ENCODE results near the gene SIAH1. TPM values are rescaled to one million over a fixed set of nuclear protein-coding genes. Genes with fewer than 3 reads are reported as not detected.
"Not testable (repeated sequence)": the region's sequence is repeated elsewhere in the genome, so short reads cannot be mapped to it uniquely, and the experiment has no call there.

SIAH1 gene
- total RNA-seq, 1 donor from 2014 or later = 37.2 TPM

DNA sequence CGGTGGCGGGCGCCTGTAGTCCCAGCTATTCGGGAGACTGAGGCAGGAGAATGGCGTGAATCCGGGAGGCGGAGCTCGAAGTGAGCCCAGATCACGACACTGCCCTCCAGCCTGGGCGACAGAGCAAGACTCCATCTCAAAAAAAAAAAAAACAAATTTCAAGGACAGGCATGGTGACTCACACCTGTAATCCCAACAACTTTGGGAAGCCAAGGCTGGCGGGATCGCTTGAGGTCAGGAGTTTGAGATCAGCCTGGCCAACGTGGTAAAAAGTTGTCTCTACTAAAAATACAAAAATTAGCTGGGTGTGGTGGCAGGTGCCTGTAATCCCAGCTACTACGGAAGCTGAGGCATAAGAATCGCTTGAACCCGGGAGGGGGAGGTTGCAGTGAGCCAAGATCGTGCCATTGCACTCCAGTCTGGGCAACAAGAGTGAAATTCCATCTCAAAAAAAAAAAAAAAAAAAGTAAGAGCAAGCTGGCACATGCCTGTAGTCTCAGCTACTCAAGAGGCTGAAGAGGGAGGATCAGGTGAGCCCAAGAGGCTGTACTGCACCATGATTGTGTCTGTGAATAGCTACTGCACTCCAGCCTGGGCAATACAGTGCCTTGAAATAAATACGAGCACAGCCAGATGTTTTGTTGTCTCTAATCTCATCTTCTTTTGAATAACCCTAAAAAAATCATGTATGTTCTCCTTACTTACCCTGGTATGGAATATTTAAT, 14.4 kb downstream of the SIAH1 start:
- not testable (repeated sequence) for ATAC-seq; DNase-seq (ENCODE audit: low spot score)
- intact Hi-C loops (cut with DNase I) = loop anchor here (10.0 kb wide), 1 partner anchor 244 kb away; the partner anchor contains the start of gene N4BP1

DNA sequence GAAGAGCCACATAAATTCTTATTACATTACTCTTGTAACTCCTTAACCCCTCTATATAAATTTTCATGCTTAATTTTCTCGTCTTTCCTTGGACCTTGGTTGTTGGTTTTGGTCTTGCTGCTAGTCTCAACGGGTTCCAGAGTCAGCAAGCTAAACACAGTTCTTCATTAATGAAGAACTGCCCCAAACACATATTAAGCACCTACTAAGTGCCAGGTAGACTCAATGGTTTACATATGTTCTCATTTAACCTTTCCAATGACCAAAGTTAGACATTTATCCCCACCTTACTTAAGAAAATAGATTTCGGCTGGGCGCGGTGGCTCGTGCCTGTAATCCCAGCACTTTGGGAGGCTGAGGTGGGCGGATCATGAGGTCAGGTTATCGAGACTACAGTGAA, 15.0 kb downstream of the SIAH1 start:
- intact Hi-C loops (cut with DNase I) = loop anchor here (10.0 kb wide), 1 partner anchor 245 kb away; the partner anchor contains the start of gene N4BP1
- ATAC-seq (no peak), DNase-seq (ENCODE audit: low spot score) (no peak)

DNA sequence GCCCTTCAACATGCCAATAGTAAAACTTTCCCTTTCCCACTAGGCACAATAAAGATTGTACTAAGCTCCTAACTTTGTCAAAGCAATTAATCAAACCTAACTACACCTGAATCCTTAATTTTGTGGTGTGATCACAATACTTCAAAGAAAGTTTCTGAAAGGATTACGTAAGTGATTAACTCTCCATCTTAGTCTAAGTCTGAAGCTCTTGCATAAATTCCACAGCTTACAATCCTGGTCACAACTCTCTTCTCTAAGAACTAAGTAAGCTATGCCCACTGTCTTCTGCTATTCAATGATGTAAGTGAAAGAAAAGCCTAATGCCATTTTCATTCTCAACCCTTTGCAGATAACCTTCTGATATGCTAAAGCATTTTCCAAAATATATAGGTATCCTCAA, 15.4 kb downstream of the SIAH1 start:
- ATAC-seq (no peak), DNase-seq (ENCODE audit: low spot score) (no peak)
- intact Hi-C loops (cut with DNase I) = loop anchor here (10.0 kb wide), 1 partner anchor 245 kb away; the partner anchor contains the start of gene N4BP1

DNA sequence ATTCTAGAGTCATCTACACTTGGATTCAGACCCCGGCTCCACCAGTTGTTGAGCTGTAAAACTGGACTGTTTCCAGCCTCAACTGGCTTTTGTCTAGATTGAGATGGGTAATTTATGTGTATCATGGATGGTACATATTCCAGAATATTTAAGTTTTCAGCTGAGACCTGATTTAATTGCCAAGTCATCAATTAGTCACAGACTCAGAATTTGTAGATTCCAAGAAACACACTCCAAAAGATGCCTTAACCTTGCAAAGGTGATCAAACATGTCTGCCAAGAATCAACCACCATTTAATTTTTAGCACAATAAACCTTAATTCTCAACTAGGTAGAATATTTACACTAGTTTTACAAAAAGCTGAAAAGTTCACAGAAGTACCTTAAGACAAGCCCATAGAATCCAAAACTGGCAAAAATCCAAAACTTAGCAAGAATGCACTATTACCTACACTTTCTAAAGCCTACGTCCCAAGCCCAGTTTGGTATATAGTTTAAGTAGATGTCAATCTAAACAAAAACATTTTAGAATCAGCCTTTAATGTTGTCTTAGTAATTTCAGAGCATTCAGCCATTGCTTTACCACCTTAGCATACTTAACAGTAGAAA, 17.7 kb downstream of the SIAH1 start:
- ATAC-seq (no peak), DNase-seq (ENCODE audit: low spot score) (no peak)
- intact Hi-C loops (cut with DNase I) = no loop called here

DNA sequence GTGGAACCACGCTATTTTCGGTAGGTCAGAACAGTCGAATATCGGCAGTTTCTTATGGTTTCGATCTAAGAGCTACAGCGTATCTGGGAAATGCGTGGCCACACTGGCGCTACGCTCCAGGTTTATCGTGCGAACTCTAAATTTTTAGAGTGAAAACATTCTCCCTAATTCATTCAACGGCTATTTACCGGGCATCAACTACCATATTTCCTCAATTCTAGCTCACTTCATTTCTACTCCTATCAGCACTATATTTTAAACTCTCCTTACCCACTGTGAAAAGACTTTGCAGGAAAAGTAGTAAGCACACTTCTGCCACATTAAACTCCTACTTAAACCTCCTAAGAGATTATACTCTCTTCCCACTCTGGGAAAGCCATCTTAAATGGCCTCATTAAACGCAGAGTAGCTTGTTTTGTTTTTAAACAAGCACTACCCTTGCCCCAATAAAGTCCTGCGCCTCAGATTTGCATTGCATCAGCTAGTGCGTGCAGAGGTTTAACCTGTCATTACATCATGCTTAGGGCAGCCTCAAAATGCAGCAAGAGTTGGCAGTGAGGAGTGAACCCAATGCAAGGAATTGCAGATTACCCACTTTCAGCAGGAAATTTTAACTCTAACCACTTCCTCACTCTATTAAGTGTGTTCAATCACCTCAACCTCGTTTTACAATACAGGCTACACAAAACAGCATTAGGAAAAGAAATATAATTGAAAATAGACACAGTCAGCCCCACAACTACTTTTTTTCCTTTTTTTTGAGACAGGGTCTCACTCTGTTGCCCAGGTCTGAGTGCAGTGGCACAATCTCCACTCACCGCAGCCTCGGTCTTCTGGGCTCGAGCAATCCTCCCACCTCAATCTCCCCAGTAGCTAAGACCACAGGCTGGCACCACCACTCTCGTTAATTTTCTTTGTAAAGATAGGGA, 18.8 kb downstream of the SIAH1 start:
- DNase-seq (ENCODE audit: low spot score) (no peak), ATAC-seq (peak; percentile 67)
- intact Hi-C loops (cut with DNase I) = no loop called here

DNA sequence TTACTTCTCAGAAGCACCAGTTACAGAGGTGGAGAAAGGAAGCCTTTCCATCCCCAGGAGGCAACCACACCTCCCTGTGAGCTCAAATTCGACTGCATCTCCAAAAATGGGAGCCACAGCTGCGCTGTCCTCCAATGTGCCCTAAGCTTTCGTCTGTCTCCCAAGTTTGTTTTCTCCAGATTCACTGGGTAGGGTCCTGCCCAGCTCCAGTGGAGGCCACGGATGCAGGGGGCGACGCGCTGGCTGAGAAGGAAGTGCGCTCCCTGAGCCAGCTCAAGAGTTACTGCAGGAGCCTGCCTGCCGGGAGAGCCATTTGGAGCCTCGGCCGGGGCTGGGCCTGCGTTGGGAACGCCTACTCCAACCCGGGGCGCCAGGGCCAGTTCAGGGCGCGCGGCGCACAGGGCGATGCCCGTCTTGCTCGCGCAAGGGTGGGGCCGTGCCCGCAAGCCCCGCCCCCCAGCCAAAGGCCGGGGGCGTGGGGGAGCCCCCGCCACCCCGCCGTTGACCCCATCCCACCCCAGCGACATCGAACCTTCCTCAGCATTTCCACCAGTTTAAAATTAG, 19.5 kb downstream of the SIAH1 start:
- DNase-seq (ENCODE audit: low spot score) = peak; percentile 93
- intact Hi-C loops (cut with DNase I) = no loop called here
- ATAC-seq = peak; percentile 99

DNA sequence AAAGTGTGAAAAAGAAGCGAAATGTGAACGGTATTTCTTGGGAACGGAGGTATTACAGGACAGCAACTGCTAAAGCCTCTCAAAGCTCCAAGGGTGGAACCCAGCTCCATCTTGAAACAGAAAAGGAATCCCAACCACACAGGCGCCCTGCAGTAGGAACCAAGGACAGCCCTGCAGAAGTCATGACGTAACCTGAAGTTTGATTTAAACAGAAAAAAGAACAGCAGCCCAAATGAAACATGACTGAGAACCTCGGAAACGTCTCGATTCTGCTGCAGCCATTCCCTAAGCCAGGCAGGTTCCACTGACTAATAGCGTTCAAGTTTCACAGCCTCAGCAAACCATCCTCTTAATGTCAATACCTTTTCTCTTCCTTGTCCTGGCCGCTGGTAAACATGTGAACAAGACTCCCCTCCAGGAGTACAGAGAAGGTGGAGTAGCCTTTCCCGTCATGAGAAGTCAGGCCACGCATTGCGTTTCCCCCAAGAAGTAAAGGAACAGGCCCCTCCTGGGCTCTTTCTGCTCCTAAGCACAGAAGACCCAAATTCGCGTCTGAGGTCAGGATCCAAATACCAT, 20.1 kb downstream of the SIAH1 start:
- DNase-seq (ENCODE audit: low spot score) (no peak), ATAC-seq (peak; percentile 6)
- intact Hi-C loops (cut with DNase I) = no loop called here

DNA sequence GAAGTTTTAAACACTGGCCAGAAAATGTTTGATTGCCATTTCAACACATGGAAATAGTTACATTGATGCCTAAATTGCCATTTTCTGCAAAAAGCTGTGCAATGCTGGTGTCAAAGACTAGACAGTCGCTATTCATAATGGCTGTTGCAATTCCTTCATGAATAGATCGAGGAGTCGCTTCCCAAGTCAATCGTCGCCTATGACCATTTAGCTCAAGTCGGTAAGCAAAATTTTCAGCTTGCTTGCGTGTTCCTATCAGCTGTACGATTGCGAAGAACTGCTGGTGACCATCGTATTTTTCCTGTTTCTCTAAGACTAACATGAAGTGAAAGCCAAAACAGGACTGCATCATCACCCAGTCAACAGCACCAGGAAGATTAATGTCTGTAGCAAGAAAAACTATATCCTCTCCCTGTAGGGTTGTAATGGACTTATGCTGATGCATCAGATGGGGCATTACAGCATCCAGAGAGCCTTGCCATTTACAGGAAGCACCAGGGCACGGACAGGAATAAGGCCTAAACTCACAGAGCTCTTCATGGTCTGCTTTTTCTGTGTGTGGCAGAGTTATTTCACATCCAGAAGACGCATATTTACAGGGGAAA, 23.6 kb downstream of the SIAH1 start:
- no peak for DNase-seq (ENCODE audit: low spot score)
- ATAC-seq = no peak
- intact Hi-C loops (cut with DNase I) = no loop called here

DNA sequence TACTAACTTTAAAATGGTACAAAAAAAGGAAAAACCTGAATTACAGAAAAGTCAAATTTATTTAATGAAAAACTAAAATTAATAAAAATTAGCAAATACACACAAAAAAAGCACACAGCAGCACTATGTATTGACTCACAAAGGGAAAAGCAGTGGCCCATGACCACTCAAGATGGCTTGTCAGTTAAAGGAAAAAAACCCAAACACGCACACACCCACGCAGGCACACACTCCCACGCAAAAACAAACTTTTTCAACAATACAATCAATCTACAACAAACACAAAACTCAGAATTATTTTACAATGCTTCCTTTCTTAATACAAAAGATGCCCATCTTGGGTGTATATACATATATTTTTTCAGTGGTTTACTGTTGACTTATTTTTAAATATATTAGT, 24.2 kb downstream of the SIAH1 start:
- DNase-seq (ENCODE audit: low spot score) (no peak), ATAC-seq (no peak)
- intact Hi-C loops (cut with DNase I) = no loop called here

DNA sequence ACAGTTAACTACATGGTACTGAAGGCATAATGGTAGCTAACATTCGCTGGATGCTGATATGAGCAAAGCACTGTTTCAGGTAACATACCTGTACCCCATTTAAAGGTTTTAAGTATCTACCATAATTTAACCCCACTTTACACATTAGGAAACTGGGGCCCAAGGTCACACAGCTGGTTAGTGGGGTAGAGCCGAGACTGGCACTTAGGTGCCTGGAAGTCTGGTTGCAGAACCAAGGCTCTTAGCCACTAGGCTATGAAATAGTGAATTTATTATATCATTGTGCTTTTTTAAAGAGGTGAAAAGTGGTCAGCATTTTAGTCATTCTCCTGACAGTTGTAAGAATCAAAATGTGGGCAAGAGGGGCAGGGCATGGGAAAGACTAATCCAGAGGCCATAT, 25.2 kb downstream of the SIAH1 start:
- ATAC-seq (no peak), DNase-seq (ENCODE audit: low spot score) (no peak)
- intact Hi-C loops (cut with DNase I) = no loop called here

DNA sequence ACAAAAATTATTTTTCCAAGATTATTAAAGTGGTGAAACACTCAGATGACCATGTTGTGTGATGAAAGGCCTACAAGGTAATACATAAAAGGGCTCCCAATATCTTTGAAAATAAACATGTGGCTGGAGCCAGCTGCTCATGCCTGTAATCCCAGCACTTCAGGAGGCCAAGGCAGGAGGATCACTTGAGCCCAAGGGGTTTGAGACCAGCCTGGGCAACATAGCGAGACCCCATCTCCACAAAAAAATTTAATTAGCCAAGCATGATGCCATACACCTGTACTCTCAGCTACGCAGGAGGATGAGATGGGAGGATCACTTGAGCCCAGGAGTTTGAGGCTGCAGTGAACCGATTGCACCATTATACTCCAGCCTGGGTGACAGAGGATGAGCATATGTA, 26.8 kb downstream of the SIAH1 start:
- ATAC-seq (no peak), DNase-seq (ENCODE audit: low spot score) (no peak)
- intact Hi-C loops (cut with DNase I) = no loop called here

DNA sequence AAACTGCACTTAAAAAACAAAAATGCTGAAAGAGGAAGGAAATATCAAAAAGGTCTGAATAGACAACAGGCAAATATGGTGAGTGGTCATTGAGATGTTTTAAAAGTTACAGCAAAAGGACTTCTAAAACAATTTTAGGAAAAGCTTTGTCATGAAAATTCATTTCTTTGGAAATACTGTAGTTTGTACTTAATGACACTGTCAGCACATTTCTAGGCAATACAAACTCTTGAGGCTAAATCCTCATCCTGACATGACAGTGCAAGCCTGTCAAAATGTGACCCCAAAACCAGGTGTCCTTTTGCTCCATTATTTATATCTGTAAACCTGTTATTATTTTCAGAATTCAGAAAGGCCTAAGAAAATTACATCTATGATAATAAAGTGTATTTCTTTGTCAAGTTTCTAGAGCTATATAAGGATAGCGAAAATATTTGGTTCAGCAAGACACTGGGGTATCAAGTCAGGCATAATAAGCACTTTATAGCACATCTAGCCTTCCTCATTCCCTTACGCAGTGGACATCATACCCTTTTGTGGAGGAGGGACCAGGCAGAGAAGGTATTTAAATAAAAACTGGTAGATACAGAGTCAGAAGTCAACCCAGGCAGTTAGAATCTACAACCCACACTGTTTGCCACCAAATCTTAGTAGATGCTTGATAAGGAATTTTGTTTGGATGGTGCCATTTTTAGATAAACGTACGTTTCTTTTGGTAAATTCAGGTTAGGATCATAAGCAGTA, 28.4 kb downstream of the SIAH1 start:
- intact Hi-C loops (cut with DNase I) = no loop called here
- ATAC-seq (no peak), DNase-seq (ENCODE audit: low spot score) (no peak)

DNA sequence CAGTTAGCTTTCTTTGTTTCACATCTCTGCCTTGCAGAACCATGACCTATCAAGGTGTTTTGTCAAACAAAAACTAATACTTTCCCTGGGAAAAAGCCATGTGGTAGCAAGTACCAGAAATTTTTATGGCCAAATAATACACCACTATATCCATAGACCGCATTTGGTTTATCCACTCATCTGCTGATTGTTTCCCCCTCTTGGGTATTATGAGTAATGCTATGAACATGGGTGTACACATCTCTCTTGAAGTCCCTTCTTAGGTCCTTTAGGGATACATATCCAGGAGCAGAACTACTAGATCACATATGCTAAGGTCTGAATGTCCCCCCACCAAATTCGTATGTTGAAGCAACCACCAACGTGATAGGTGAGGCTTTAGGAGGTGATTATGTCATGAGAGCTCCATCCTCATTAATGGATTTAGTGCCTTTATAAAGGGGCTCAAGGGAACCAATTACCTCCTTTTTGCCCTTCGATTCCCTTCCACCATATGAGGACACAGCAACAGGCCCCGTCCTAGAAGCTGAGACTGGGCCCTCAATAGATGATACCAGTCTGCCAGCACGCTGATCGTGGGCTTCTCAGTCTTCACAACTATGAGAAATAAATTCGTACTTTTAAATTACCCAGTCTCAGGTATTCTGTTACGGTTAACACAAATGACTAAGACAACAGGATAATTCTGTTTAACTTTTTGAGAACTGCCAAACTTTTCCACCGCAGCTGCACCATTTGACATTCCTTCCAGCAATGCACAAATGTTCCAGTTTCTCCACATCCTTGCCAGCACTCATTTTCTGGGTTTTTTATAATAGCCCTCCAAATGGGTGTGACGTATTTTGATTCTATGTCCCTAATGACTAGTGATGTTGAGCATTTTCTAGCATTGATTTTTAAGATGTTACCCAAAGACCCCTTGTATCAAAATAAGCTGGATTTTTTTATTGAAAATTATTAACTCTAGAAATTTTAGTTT, 30.0 kb downstream of the SIAH1 start:
- DNase-seq (ENCODE audit: low spot score) = no peak
- intact Hi-C loops (cut with DNase I) = no loop called here
- ATAC-seq = no peak

DNA sequence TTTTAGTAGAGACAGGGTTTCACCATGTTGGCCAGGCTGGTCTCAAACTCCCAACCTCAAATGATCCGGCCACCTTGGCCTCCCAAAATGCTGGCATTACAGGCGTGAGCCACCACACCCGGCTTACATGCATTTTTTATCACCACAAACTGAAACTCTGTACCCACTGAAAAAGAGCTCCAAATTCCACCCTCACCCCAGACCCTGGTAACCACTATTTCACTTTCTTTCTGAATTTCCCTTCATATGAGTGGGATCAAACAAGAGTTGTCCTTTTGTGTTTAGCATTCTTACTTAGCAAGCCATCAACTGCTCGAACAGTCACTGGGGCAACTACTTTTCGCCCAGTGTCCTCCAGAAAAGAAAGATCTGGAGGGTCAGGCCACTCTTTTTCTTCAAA, 30.8 kb downstream of the SIAH1 start:
- intact Hi-C loops (cut with DNase I); ATAC-seq; DNase-seq (ENCODE audit: low spot score): not testable (repeated sequence)

DNA sequence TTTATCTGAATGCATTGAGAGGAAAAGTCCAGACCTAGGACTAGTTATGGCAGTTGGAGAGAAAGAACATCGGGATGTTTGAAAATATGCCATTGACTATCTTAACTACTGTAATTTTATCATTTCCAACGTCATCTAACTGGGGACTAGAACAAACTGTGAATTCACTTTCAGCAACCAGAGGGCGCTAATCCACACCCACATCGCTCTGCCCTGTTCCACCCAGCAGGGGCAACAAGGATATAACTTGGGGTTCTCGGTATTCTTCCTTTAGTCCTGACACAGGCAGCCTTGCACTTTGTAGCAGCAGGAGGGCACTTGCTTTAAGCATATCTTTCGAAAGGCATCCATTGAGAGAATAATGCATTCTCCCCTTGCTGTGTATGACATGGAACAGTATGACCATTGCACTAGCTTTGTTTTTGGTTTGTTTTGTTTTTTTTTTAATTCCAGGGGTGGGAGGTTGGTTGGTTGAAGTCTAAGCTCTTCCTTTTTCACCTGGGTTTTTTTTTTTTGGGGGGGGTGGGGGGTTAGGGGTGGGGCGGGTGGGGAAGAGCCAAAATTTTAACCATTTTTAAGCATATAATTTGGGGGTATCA, 31.5 kb downstream of the SIAH1 start:
- ATAC-seq (peak; percentile 91), DNase-seq (ENCODE audit: low spot score) (no peak)
- intact Hi-C loops (cut with DNase I) = no loop called here

DNA sequence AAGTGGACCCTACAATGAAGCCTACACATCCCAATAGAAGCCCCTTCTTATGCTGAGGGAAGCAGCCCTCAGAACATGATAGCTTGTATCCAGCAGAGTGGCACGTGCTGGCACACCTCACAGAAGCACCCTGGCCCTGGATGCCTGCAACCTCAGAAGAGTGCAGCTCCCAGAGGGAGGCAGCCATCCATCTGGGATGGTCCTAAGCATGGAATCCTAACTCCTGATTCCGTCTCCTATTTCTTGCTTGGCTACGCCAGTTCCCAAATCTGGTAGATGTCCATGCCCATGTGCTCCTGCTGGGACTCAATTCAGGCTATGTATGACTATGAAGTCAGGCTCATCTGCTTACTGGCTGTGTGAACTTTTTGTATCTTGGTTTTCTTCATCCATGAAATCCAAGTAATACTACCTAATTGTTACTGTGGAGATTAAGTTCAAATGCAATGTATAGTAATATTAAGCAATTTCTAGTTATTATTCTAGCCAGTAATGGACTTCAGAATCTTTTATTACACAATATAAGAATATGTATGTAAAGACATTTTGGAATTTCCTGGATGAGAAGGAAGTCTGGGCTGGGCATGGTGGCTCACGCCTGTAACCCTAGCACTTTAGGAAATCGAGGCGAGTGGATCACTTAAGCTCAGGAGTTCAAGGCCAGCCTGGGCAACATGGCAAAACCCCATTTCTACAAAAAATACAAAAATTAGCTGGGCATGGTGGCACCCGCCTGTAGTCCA, 32.4 kb downstream of the SIAH1 start:
- ATAC-seq (no peak), DNase-seq (ENCODE audit: low spot score) (no peak)
- intact Hi-C loops (cut with DNase I) = no loop called here
